Liver (tissue), 9 donors: ENCODE results near the gene SUPT6H. TPM values are rescaled to one million over a fixed set of nuclear protein-coding genes. Genes with fewer than 3 reads are reported as not detected.

Experiments
- DNase-seq: peaks from one replicate; pipeline ENCODE4 v3.0.0-alpha.2; 2017; ENCODE audit warnings: low spot score
- H3K27ac ChIP-seq, 2 donors: one replicate each; pipeline ENCODE4 v1.7.0; 2013; ENCODE audit warnings: inconsistent platforms in 2 of 2, low read length in 2 of 2, control low read depth in 1 of 2, low read depth in 1 of 2, mild to moderate bottlenecking in 1 of 2
- H3K27me3 ChIP-seq, 4 donors: one replicate each; pipeline versions ENCODE4 v1.6.1 to v1.7.0; 2013; ENCODE audit warnings: low read length in 3 of 4, inconsistent platforms in 1 of 4, mild to moderate bottlenecking in 1 of 4, moderate library complexity in 1 of 4; ENCODE audit not compliant: control insufficient read depth in 4 of 4, insufficient read depth in 4 of 4
- H3K36me3 ChIP-seq, 4 donors: one replicate each; pipeline versions ENCODE4 v1.6.1 to v1.7.0; 2013; ENCODE audit warnings: low read length in 3 of 4, mild to moderate bottlenecking in 3 of 4, low read depth in 1 of 4, moderate library complexity in 1 of 4; ENCODE audit not compliant: control insufficient read depth in 4 of 4, insufficient read depth in 3 of 4
- H3K4me1 ChIP-seq, 4 donors: one replicate each; pipeline versions ENCODE4 v1.6.1 to v1.7.0; 2013; ENCODE audit warnings: low read length in 3 of 4, mild to moderate bottlenecking in 3 of 4, moderate library complexity in 1 of 4; ENCODE audit not compliant: control insufficient read depth in 4 of 4, insufficient read depth in 4 of 4
- H3K4me3 ChIP-seq, 3 donors: one replicate each; pipeline versions ENCODE4 v1.6.1 to v1.7.0; 2013; ENCODE audit warnings: low read length in 3 of 3, control low read depth in 1 of 3, low read depth in 1 of 3, mild to moderate bottlenecking in 1 of 3
- H3K9ac ChIP-seq, 2 donors: one replicate each; pipeline ENCODE4 v1.7.0; 2013; ENCODE audit warnings: low read length in 2 of 2, mild to moderate bottlenecking in 2 of 2, moderate library complexity in 2 of 2, control low read depth in 1 of 2, low read depth in 1 of 2
- H3K9me3 ChIP-seq, 4 donors: one replicate each; pipeline versions ENCODE4 v1.6.1 to v1.7.0; 2013; ENCODE audit warnings: low read length in 3 of 4; ENCODE audit not compliant: control insufficient read depth in 4 of 4
- EGR1 ChIP-seq, 2 donors: IDR thresholded peaks; 2 replicates each; pipeline ENCODE4 v1.6.1; 2016 to 2018; ENCODE audit warnings: antibody characterized with exemption in 2 of 2, low read depth in 2 of 2
- FOXA1 ChIP-seq: IDR thresholded peaks from 2 replicates; pipeline ENCODE4 v1.6.1; 2016; ENCODE audit warnings: antibody characterized with exemption
- FOXA2 ChIP-seq: IDR thresholded peaks from 2 replicates; pipeline ENCODE4 v1.6.1; 2016; ENCODE audit warnings: antibody characterized with exemption
- GABPA ChIP-seq, 2 donors: IDR thresholded peaks in 1 of 2; conservative IDR thresholded peaks in 1 of 2; 2 replicates each; pipeline ENCODE4 v1.6.1; 2016; ENCODE audit warnings: antibody characterized with exemption in 2 of 2, mild to moderate bottlenecking in 1 of 2, moderate library complexity in 1 of 2
- HNF4A ChIP-seq, 2 donors: conservative IDR thresholded peaks; 2 replicates each; pipeline ENCODE4 v1.6.1; 2016; ENCODE audit warnings: antibody characterized with exemption in 2 of 2, mild to moderate bottlenecking in 2 of 2
- HNF4G ChIP-seq: IDR thresholded peaks from 2 replicates; pipeline ENCODE4 v1.6.1; 2016; ENCODE audit warnings: antibody characterized with exemption
- JUND ChIP-seq, 2 donors: IDR thresholded peaks; 2 replicates each; pipeline ENCODE4 v1.6.1; 2016; ENCODE audit warnings: antibody characterized with exemption in 2 of 2
- NR2F2 ChIP-seq: IDR thresholded peaks from 2 replicates; pipeline ENCODE4 v1.6.1; 2016; ENCODE audit warnings: antibody characterized with exemption
- RAD21 ChIP-seq, 2 donors: IDR thresholded peaks; 2 replicates each; pipeline ENCODE4 v1.6.1; 2016; ENCODE audit warnings: antibody characterized with exemption in 2 of 2, mild to moderate bottlenecking in 2 of 2
- RXRA ChIP-seq, 2 donors: IDR thresholded peaks; 2 replicates each; pipeline ENCODE4 v1.6.1; 2017 to 2018; ENCODE audit warnings: antibody characterized with exemption in 2 of 2, mild to moderate bottlenecking in 1 of 2
- SP1 ChIP-seq: IDR thresholded peaks from 2 replicates; pipeline ENCODE4 v1.6.1; 2018; ENCODE audit warnings: antibody characterized with exemption, mild to moderate bottlenecking
- TAF1 ChIP-seq: conservative IDR thresholded peaks from 2 replicates; pipeline ENCODE4 v1.6.1; 2016; ENCODE audit warnings: antibody characterized with exemption, mild to moderate bottlenecking
- WGBS: extraction: QIAGEN DNeasy Blood & Tissue Kit; methylation state at CpG from one replicate; pipeline ENCODE4 v1.1.7; 2013; 5-methylcytosine and 5-hydroxymethylcytosine counted together
- polyA plus RNA-seq, 2 donors: library from polyadenylated mRNA; stranded (reverse) in 1 of 2; unstranded in 1 of 2; fragments of 200-250 nt in 1 of 2; fragments of >200 nt in 1 of 2; fragmentation: Nextera tagmentation in 1 of 2; extraction: Ambion mirVana in 1 of 2; gene quantifications; one replicate each; pipeline versions ENCODE4 v1.2.1 to v1.2.3, GENCODE V29; 2013 to 2015
- total RNA-seq, 2 donors: library from RNA; depleted of rRNA; stranded (reverse); fragments of >200 nt; gene quantifications; one replicate each; pipeline ENCODE4 v1.2.3, GENCODE V29; 2014
- TF ChIP-seq, protein P1 (sequence below): IDR thresholded peaks from 2 replicates; pipeline ENCODE4 v1.6.1; 2016; ENCODE audit warnings: antibody characterized with exemption
- TF ChIP-seq, protein P2 (sequence below): fragments of 150-350 bp; IDR thresholded peaks from 2 replicates; pipeline ENCODE4 v1.5.1; 2017; ENCODE audit warnings: improper control_type of control experiment, low read depth, low read length; ENCODE audit not compliant: missing input control
- TF ChIP-seq, protein P3 (sequence below): IDR thresholded peaks from 2 replicates; pipeline ENCODE4 v1.6.1; 2016; ENCODE audit warnings: antibody characterized with exemption, mild to moderate bottlenecking
- TF ChIP-seq, protein P4 (sequence below): IDR thresholded peaks from 2 replicates; pipeline ENCODE4 v1.6.1; 2016; ENCODE audit warnings: antibody characterized with exemption
- TF ChIP-seq, protein P5 (sequence below): IDR thresholded peaks from 2 replicates; pipeline ENCODE4 v1.6.1; 2016; ENCODE audit warnings: antibody characterized with exemption
- donor health status: healthy.
- donor health status: healthy.
- donor health status: healthy.
- donor health status: healthy.
- donor health status: healthy.

The SUPT6H gene
- total and polyA plus RNA-seq, 4 donors = 10.6 to 59.1 (median 30.3) TPM

DNA sequence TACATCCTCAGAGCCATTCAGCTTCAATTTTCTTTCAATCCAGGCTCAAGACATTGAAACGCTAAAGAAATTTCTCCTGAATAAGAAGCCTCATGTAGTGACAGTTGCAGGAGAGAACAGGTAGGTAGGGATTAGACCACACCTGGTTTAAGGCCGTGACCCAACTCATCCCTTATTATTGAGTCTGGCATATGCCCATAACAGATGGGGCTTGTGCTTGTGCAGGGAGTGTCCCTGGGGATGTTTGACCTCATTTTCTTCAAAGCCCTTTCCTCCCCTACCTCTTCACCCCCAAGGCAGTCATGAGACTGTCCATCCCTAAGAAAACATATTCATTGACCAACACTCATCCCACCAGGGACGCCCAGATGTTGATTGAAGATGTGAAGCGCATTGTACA, 24.3 kb downstream of the SUPT6H start:
- Histone ChIP-seq H3K9ac (no peak overlapping the region), H3K4me3 (no peak overlapping the region), H3K36me3 (peaks cover 31 to 97% (median 86%) of the 10 kb centered on the region in 4 donors), H3K27me3 (no peaks in the 10 kb centered on the region), H3K9me3 (no peaks in the 10 kb centered on the region), H3K27ac (no peak overlapping the region), H3K4me1 (no peaks in the 10 kb centered on the region)
- 91% methylated on average over 4 of the region's 4 CpGs for WGBS
- DNase-seq = no peak
- TF ChIP-seq NR2F2 = no peak
- TF ChIP-seq HNF4G = no peak
- no peak for TF ChIP-seq FOXA2
- TF ChIP-seq, protein P1, sequence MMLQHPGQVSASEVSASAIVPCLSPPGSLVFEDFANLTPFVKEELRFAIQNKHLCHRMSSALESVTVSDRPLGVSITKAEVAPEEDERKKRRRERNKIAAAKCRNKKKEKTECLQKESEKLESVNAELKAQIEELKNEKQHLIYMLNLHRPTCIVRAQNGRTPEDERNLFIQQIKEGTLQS = no peak
- no peak for TF ChIP-seq HNF4A (conservative IDR thresholded peaks at IDR 0.05)
- TF ChIP-seq FOXA1 = no peak

DNA sequence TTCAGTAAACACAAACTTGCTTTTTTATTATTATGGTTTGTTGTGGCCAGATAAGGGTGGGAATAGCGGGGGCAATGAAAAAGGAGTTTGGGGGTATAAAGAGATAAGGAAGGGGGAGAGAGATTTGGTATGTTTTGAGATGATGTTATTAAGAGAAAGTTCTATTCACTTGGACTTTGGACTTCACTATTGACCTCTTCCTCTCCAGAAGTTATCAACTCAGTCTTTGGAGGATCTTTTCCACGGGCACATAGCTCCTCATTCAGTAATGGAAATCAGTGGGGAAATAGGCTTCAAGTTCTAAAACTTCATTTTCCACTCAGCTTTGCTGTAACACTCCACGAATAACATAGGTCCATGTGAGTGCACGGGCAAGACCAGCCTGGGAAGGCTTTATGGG, 26.5 kb downstream of the SUPT6H start:
- Histone ChIP-seq H3K27ac (no peak overlapping the region), H3K9me3 (no peaks in the 10 kb centered on the region), H3K36me3 (peaks cover 16 to 82% (median 67%) of the 10 kb centered on the region in 4 donors), H3K4me1 (no peaks in the 10 kb centered on the region), H3K4me3 (no peak overlapping the region), H3K27me3 (no peaks in the 10 kb centered on the region), H3K9ac (no peak overlapping the region)
- TF ChIP-seq RXRA (IDR thresholded peaks at IDR 0.05) (no peak), HNF4A (conservative IDR thresholded peaks at IDR 0.05) (peak; percentile 23 to 57)
- DNase-seq = no peak
- WGBS = 86% methylated on average over 4 of the region's 4 CpGs

DNA sequence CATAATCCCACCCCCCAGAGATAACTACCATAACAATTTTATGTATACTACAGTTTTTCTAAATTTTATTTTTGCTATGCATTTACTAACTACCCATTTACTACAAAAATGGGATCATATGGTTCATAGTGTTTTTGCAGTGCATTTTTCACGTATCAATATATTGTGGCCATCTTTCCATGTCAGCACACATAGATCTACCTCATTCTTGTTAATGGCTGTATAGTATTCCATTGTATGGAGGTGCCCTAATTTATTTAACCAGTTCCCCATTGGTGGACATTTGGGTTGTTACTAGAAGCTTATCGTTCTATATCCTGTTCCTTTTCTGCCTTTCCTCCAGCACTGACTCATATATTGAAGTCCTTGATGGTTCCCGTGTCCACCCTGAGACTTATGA, 27.0 kb downstream of the SUPT6H start:
- no peaks in the 10 kb centered on the region for H3K4me1 ChIP-seq
- 98% methylated on average over 3 of the region's 3 CpGs for WGBS
- no peak overlapping the region for H3K4me3 ChIP-seq
- no peaks in the 10 kb centered on the region for H3K27me3 ChIP-seq
- no peak overlapping the region for H3K27ac ChIP-seq
- H3K9me3 ChIP-seq = no peaks in the 10 kb centered on the region
- TF ChIP-seq HNF4G (no peak), SP1 (no peak), RXRA (IDR thresholded peaks at IDR 0.05) (no peak), TAF1 (no peak), FOXA2 (no peak), NR2F2 (no peak), JUND (IDR thresholded peaks at IDR 0.05) (no peak), RAD21 (IDR thresholded peaks at IDR 0.05) (no peak), HNF4A (conservative IDR thresholded peaks at IDR 0.05) (no peak), EGR1 (IDR thresholded peaks at IDR 0.05; ENCODE audit: low read depth in 2 of 2) (no peak), GABPA (IDR thresholded peaks at IDR 0.05 in 1 of 2, conservative IDR thresholded peaks at IDR 0.05 in 1 of 2) (no peak)
- TF ChIP-seq, protein P2, sequence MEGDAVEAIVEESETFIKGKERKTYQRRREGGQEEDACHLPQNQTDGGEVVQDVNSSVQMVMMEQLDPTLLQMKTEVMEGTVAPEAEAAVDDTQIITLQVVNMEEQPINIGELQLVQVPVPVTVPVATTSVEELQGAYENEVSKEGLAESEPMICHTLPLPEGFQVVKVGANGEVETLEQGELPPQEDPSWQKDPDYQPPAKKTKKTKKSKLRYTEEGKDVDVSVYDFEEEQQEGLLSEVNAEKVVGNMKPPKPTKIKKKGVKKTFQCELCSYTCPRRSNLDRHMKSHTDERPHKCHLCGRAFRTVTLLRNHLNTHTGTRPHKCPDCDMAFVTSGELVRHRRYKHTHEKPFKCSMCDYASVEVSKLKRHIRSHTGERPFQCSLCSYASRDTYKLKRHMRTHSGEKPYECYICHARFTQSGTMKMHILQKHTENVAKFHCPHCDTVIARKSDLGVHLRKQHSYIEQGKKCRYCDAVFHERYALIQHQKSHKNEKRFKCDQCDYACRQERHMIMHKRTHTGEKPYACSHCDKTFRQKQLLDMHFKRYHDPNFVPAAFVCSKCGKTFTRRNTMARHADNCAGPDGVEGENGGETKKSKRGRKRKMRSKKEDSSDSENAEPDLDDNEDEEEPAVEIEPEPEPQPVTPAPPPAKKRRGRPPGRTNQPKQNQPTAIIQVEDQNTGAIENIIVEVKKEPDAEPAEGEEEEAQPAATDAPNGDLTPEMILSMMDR = no peak
- TF ChIP-seq, protein P3, sequence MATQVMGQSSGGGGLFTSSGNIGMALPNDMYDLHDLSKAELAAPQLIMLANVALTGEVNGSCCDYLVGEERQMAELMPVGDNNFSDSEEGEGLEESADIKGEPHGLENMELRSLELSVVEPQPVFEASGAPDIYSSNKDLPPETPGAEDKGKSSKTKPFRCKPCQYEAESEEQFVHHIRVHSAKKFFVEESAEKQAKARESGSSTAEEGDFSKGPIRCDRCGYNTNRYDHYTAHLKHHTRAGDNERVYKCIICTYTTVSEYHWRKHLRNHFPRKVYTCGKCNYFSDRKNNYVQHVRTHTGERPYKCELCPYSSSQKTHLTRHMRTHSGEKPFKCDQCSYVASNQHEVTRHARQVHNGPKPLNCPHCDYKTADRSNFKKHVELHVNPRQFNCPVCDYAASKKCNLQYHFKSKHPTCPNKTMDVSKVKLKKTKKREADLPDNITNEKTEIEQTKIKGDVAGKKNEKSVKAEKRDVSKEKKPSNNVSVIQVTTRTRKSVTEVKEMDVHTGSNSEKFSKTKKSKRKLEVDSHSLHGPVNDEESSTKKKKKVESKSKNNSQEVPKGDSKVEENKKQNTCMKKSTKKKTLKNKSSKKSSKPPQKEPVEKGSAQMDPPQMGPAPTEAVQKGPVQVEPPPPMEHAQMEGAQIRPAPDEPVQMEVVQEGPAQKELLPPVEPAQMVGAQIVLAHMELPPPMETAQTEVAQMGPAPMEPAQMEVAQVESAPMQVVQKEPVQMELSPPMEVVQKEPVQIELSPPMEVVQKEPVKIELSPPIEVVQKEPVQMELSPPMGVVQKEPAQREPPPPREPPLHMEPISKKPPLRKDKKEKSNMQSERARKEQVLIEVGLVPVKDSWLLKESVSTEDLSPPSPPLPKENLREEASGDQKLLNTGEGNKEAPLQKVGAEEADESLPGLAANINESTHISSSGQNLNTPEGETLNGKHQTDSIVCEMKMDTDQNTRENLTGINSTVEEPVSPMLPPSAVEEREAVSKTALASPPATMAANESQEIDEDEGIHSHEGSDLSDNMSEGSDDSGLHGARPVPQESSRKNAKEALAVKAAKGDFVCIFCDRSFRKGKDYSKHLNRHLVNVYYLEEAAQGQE = no peak
- TF ChIP-seq, protein P4, sequence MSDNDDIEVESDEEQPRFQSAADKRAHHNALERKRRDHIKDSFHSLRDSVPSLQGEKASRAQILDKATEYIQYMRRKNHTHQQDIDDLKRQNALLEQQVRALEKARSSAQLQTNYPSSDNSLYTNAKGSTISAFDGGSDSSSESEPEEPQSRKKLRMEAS = no peak
- TF ChIP-seq, protein P5, sequence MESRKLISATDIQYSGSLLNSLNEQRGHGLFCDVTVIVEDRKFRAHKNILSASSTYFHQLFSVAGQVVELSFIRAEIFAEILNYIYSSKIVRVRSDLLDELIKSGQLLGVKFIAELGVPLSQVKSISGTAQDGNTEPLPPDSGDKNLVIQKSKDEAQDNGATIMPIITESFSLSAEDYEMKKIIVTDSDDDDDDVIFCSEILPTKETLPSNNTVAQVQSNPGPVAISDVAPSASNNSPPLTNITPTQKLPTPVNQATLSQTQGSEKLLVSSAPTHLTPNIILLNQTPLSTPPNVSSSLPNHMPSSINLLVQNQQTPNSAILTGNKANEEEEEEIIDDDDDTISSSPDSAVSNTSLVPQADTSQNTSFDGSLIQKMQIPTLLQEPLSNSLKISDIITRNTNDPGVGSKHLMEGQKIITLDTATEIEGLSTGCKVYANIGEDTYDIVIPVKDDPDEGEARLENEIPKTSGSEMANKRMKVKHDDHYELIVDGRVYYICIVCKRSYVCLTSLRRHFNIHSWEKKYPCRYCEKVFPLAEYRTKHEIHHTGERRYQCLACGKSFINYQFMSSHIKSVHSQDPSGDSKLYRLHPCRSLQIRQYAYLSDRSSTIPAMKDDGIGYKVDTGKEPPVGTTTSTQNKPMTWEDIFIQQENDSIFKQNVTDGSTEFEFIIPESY = no peak
- H3K9ac ChIP-seq = no peak overlapping the region
- H3K36me3 ChIP-seq = peaks cover 15 to 83% (median 70%) of the 10 kb centered on the region in 4 donors
- no peak for DNase-seq
